GM12801 (cell line): Measurements from ENCODE around the gene CEBPA.

Experiments
- CTCF ChIP-seq: IDR thresholded peaks from one replicate; pipeline ENCODE4 v1.5.1; 2011; ENCODE audit warnings: control low read depth; ENCODE audit not compliant: insufficient read length; ENCODE audit errors: extremely low read depth

The CEBPA gene

GRCh38 chr19:33302175-33302973 is at the start of gene CEBPA:
Gene CEBPA (minus strand): TSS chr19:33302534. CDS start chr19:33302414, 120 bp downstream.
- TF ChIP-seq CTCF = no peak

DNA sequence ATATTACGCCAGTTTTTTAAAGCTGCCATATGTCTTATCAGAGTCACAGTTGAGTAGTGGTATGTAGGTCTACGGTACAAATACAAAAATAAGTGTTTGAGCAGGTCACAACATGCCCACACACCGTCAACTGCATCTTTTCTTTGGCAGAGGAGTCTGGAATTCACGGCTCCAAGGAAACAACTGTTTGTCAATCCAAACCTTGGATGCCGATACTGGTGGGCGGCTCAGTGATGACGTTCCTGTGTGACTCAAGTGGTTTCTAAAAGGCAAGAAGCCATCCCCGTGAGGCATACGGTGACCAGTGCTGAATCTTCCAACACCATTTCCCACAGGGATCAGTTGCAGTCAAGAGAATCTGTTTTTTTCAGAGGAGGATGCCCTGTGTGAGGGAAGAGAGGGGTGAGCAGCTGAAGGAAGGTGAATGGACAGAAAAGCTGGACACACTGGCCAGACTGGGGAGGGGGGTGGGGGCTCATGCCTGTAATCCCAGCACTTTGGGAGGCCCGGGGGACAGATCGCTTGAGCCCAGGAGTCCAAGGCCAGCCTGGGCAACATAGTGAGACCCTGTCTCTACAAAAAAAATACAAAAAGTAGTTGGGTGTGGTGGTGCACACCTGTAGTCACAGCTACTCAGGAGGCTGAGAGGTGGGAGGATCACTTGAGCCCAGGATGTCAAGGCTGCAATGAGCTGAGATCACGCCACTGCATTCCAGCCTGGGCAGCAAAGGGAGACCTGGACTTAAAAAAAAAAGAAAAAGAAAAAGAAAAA is 48.4 kb upstream of the CEBPA start:
- TF ChIP-seq CTCF = no peak

DNA sequence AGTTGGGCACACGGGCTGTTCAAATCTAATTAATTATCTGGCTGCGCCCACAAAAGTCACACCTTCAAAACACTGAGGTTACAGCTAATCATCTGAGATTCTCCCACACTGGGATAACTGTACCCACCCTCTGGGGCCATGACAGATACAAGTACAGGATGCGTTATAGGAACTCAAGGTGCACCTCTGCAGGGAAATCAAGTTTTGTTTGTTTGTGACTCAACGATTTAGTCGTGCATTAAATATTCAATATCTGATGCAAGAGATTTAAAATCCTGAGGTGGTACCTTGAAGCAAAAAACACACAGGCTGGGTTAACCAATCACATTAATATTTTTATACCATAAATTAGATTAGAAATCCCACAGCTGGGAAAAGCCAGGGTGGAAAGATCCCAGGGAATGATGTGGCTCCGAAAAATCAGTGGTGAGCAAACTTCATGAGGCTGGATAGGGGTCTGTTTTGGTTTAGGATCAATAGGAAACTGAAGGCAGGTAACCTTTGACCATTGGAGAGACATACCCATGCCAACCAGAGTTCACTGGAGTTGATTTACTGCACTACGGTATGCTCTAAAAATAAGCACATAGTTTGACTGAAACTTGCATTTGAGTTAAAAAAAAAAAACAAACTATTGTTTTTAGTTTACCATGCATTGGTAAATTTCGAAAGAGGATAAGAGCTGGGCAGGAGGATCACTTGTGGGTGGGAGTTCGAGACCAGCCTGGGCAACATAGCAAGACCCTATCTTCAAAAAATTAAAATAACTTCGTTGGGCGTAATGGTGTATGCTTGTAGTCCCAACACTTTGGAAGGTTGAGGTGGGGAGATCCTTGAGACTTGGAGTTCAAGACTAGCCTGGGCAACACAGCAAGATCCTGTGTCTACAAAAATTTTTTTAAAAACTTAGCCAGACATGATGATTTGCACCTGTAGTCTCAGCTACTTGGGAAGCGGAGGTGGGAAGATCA is 47.3 kb upstream of the CEBPA start:
- TF ChIP-seq CTCF = no peak

- TF ChIP-seq CTCF = no peak
These were observed 46.1 kb upstream of the CEBPA start for GRCh38 chr19:33348301-33349010.

DNA sequence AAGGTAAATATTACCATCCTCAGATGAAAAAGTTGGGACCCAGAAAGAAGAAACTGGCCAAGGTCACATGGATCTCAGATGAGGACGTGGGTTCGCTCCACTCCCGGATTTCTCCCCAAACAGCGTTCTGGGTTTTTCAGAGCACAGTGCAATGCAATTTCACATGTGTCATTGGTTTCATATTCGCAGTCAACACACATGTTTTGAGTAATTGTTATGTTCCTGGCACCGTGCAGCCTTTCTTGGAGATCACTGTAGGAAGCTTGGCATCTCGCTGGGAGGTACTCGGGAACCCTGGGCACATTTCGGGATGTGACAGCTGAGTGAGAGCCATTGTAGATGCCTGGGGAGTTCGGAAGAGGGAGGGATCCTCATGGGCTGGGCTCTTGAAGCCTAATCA is 45.0 kb upstream of the CEBPA start:
- no peak for TF ChIP-seq CTCF

DNA sequence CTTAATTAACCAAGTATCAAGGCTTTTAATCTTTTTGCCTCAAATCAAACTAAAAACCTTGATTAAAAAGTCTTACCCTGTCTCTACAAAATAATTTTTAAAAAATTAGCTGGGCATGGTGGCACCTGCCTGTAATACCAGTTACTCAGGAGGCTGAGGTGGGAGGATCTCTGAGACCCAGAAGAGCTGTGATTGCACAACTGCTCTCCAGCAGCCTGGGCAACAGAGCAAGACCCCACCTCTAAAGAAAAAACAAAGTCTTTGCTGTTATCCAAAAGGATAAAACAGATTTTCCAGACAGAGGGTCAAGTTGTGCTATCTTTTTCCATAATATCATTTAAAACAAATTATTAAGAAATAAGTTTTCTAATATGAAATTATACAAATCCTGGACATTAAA is 44.3 kb upstream of the CEBPA start:
- no peak for TF ChIP-seq CTCF

DNA sequence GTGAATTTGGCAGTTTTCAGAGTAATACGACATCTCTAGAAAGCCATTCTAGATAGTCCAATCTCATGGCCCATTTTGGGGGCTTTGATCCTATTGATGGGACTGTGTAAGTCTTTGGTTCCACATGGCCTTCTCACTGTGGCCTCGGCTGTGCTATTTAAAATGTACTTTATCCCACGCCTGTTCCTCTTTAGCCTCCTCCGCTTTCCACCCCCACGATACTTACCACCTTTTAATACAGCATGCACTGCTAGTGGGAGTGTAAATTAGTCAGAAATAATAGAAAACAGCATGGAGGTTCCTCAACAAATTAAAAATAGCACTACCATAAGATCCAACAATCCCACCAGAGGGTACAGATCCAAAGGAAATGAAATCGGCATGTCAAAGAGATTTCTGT is 42.8 kb upstream of the CEBPA start:
- TF ChIP-seq CTCF = no peak
